ENCODE measurements around the gene GRIK3.

The GRIK3 gene

DNA sequence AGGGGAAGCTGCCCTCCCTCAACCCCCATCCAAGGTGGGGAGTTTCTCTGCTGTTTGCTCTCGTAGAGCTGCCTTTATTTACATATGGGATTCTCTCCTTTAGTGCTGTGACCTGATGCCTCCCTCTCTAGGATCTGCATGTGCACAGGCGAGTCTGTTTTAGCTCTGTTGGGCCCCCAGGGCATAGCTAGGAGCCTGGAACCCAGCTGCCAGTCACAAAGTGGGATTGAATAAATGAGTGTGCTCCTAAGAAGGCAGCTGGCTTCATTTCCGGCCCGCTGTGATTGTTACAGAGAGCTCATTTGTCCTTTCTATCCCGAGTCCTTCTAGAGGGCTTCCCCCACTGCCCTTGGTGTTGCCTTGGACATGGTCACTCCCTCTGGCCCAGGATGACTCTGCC lies 176.6 kb downstream of the GRIK3 start:
- H3K27ac ChIP-seq (ENCODE audit: low read length) = no peak overlapping the region
- H3K4me1 ChIP-seq (ENCODE audit: low read length) = peaks cover 12% of the 10 kb centered on the region
- no peaks in the 10 kb centered on the region for H3K79me2 ChIP-seq (ENCODE audit: low read length)
- H3K4me2 ChIP-seq (ENCODE audit: low read length) = no peak overlapping the region
- H3K9ac ChIP-seq (ENCODE audit: low read length) = no peak overlapping the region
- no peaks in the 10 kb centered on the region for H3K9me3 ChIP-seq (ENCODE audit: insufficient read depth, low read length)
- no peak overlapping the region for H2AFZ ChIP-seq (ENCODE audit: low read depth, low read length)
- H3K36me3 ChIP-seq (replicated peaks; ENCODE audit: low read depth, low read length) = no peaks in the 10 kb centered on the region
- peaks cover 8% of the 10 kb centered on the region; the same call in 1 of the 2 replicates for H3K27me3 ChIP-seq (ENCODE audit: low read depth, low read length)
- no peaks in the 10 kb centered on the region for H4K20me1 ChIP-seq (ENCODE audit: insufficient read depth, low read length)
- H3K4me3 ChIP-seq (ENCODE audit: low read length) = no peak overlapping the region
- TF ChIP-seq EZH2phosphoT487 (IDR thresholded peaks at IDR 0.05; ENCODE audit: low read depth) = no peak

DNA sequence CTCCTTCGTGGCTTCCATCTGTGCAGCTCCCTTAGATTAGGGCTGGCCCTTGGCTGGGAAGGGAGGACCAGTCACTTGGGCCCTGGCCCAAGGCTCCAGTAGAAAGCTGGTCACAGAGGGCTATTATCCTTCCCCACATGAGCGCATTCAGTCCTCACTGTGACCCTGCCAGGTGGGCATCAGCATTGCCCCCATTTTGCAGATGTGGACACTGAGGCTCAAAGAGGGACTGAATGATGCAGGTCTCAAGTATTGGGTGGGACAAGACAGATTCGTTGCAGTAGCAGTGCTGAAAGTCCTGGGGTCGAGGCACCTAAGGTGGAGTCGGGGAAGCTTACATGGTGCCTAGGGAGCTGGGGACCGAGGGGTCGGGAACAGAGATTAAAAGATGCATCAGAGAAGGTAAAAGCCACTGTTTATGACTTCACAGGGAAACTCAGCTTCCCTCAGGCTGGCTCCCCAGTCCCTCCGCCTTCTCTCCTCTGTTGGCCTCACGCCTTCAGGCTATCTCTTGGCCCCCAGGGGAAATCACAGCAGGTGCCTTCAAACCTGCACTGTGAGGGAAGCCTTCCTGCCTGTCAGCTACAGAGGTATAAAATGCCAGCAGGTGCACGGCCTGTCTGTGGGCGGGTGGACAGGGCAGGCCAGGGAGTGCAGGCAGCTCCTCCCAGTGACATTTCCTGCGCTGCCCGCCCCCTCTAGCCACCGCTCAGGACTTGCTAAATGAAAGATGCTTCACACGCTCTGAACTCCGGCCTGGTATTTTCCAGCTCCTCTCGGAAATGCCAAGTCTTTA lies 178.4 kb downstream of the GRIK3 start:
- H3K27me3 ChIP-seq (ENCODE audit: low read depth, low read length) = 0 out of 2 replicates have a peak, but pooled peaks cover under 1% of the 10 kb centered on the region

DNA sequence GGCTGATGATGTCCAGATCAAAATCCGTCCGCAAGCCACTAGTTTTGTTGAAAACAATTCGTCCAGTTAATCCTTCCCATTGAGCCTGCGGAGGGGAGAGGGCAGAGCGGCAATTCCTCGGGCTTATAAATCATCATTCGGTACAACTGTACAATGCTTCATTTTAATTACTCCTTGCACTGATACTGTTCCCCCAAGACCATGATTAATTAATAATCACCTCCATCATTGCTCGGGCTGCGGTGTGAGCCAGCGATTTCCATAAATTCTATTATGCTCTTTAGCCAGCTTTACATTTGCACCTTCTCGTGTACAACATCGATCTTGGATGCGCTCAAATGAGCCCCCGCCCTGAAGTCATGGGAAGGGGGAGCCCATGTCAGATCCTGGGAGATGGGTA lies 180.7 kb downstream of the GRIK3 start:
- Histone ChIP-seq H3K27me3 (ENCODE audit: low read depth, low read length) (0 out of 2 replicates have a peak, but pooled peaks cover 3% of the 10 kb centered on the region), H4K20me1 (ENCODE audit: insufficient read depth, low read length) (no peaks in the 10 kb centered on the region), H3K4me3 (ENCODE audit: low read length) (no peak overlapping the region), H3K9ac (ENCODE audit: low read length) (no peak overlapping the region), H2AFZ (ENCODE audit: low read depth, low read length) (no peak overlapping the region), H3K9me3 (ENCODE audit: insufficient read depth, low read length) (no peaks in the 10 kb centered on the region), H3K27ac (ENCODE audit: low read length) (no peak overlapping the region), H3K36me3 (replicated peaks; ENCODE audit: low read depth, low read length) (no peaks in the 10 kb centered on the region), H3K79me2 (ENCODE audit: low read length) (no peaks in the 10 kb centered on the region), H3K4me1 (ENCODE audit: low read length) (peaks cover 12% of the 10 kb centered on the region), H3K4me2 (ENCODE audit: low read length) (no peak overlapping the region)
- TF ChIP-seq EZH2phosphoT487 (IDR thresholded peaks at IDR 0.05; ENCODE audit: low read depth) = no peak
- TF ChIP-seq, protein P1, sequence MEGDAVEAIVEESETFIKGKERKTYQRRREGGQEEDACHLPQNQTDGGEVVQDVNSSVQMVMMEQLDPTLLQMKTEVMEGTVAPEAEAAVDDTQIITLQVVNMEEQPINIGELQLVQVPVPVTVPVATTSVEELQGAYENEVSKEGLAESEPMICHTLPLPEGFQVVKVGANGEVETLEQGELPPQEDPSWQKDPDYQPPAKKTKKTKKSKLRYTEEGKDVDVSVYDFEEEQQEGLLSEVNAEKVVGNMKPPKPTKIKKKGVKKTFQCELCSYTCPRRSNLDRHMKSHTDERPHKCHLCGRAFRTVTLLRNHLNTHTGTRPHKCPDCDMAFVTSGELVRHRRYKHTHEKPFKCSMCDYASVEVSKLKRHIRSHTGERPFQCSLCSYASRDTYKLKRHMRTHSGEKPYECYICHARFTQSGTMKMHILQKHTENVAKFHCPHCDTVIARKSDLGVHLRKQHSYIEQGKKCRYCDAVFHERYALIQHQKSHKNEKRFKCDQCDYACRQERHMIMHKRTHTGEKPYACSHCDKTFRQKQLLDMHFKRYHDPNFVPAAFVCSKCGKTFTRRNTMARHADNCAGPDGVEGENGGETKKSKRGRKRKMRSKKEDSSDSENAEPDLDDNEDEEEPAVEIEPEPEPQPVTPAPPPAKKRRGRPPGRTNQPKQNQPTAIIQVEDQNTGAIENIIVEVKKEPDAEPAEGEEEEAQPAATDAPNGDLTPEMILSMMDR (IDR thresholded peaks at IDR 0.05; ENCODE audit: low read depth, low read length) = no peak

More for the DNA sequence above, 178.4 kb downstream of the GRIK3 start:
- Histone ChIP-seq H3K79me2 (ENCODE audit: low read length) (no peaks in the 10 kb centered on the region), H4K20me1 (ENCODE audit: insufficient read depth, low read length) (no peaks in the 10 kb centered on the region), H3K27ac (ENCODE audit: low read length) (no peak overlapping the region), H3K4me3 (ENCODE audit: low read length) (no peak overlapping the region), H2AFZ (ENCODE audit: low read depth, low read length) (no peak overlapping the region), H3K9me3 (ENCODE audit: insufficient read depth, low read length) (no peaks in the 10 kb centered on the region), H3K36me3 (replicated peaks; ENCODE audit: low read depth, low read length) (no peaks in the 10 kb centered on the region), H3K9ac (ENCODE audit: low read length) (no peak overlapping the region), H3K4me1 (ENCODE audit: low read length) (peaks cover 12% of the 10 kb centered on the region), H3K4me2 (ENCODE audit: low read length) (no peak overlapping the region)
- TF ChIP-seq EZH2phosphoT487 (IDR thresholded peaks at IDR 0.05; ENCODE audit: low read depth) = no peak
- TF ChIP-seq, protein P1 (IDR thresholded peaks at IDR 0.05; ENCODE audit: low read depth, low read length) = no peak

DNA sequence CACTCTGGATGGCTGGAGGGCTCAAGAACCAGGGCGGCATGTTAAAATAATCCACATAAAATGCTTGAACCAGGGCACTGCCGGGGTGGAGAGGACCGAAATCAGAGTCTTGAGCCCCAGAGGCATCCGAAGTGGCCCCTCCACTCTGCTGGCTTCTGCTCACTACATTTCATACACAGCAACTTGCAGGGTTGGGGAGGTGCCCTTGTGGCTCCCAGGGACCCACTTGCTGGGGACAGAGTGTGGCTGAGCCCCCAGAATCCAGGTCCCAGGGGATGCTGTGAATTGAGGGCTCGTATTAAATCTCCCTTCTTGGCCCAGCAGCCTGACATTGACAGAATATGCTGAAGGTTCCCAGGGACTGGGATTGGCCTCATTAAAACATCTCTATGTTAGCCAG lies 181.7 kb downstream of the GRIK3 start:
- H3K36me3 ChIP-seq (replicated peaks; ENCODE audit: low read depth, low read length) = no peaks in the 10 kb centered on the region
- no peak for TF ChIP-seq EZH2phosphoT487 (IDR thresholded peaks at IDR 0.05; ENCODE audit: low read depth)
- TF ChIP-seq, protein P1 (IDR thresholded peaks at IDR 0.05; ENCODE audit: low read depth, low read length) = no peak
- H3K27ac ChIP-seq (ENCODE audit: low read length) = no peak overlapping the region
- no peak overlapping the region for H3K9ac ChIP-seq (ENCODE audit: low read length)
- H3K4me3 ChIP-seq (ENCODE audit: low read length) = no peak overlapping the region
- peaks cover 12% of the 10 kb centered on the region for H3K4me1 ChIP-seq (ENCODE audit: low read length)
- no peak overlapping the region for H2AFZ ChIP-seq (ENCODE audit: low read depth, low read length)
- H4K20me1 ChIP-seq (ENCODE audit: insufficient read depth, low read length) = no peaks in the 10 kb centered on the region
- no peak overlapping the region for H3K4me2 ChIP-seq (ENCODE audit: low read length)
- H3K79me2 ChIP-seq (ENCODE audit: low read length) = no peaks in the 10 kb centered on the region
- peaks cover 11% of the 10 kb centered on the region for H3K27me3 ChIP-seq (ENCODE audit: low read depth, low read length)
- H3K9me3 ChIP-seq (ENCODE audit: insufficient read depth, low read length) = no peaks in the 10 kb centered on the region
